ENCODE measurements around the gene CABLES1. TPM values are rescaled to one million over a fixed set of nuclear protein-coding genes. Genes with fewer than 3 reads are reported as not detected.
A peak's percentile ranks its signal among the peaks of the same experiment; 100 is the strongest.
"Not testable (repeated sequence)": the region's sequence is repeated elsewhere in the genome, so short reads cannot be mapped to it uniquely, and the experiment has no call there.

The CABLES1 gene
- polyA plus RNA-seq, 2 of the 4 experiments (the other 2 are of a cell fraction): 4.5 to 8.6 TPM

DNA sequence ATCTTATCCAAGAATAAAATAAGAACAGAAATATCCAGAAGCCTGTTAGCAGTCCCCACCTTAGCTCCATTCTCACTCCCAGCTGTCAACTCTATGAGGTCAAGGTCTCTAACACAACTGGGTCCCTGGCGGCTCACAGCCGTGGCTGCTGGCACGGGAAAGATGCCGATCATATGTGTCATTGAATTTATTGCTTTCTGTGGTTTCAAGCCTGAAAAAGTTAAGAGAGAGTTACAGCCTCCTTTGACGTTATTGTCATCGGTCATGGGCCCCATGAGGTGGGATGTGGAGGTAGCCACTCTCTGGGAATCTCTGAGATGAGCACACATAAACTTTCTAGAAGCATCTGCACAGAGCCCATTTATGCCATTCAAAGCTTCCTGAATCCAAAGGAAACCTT is 28.7 kb upstream of the CABLES1 start (continued):
- TF ChIP-seq, protein P1, sequence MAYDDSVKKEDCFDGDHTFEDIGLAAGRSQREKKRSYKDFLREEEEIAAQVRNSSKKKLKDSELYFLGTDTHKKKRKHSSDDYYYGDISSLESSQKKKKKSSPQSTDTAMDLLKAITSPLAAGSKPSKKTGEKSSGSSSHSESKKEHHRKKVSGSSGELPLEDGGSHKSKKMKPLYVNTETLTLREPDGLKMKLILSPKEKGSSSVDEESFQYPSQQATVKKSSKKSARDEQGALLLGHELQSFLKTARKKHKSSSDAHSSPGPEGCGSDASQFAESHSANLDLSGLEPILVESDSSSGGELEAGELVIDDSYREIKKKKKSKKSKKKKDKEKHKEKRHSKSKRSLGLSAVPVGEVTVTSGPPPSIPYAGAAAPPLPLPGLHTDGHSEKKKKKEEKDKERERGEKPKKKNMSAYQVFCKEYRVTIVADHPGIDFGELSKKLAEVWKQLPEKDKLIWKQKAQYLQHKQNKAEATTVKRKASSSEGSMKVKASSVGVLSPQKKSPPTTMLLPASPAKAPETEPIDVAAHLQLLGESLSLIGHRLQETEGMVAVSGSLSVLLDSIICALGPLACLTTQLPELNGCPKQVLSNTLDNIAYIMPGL (CRISPR knock-in tag; IDR thresholded peaks at IDR 0.05; ENCODE audit: borderline replicate concordance): no peak
- no peak for TF ChIP-seq TP53 (CRISPR knock-in tag; IDR thresholded peaks at IDR 0.05)
- peak; percentile 91 for TF ChIP-seq GATA3 (IDR thresholded peaks at IDR 0.05; ENCODE audit: borderline replicate concordance)
- peak; percentile 45; the same call in 1 of the 2 replicates for TF ChIP-seq FOSL2 (IDR thresholded peaks at IDR 0.05)
- TF ChIP-seq FOSL2 (CRISPR knock-in tag; IDR thresholded peaks at IDR 0.05): peak; percentile 89
- peak in 1 of 2 experiments; percentile 66; a peak in 1 of 4 replicates for TF ChIP-seq CEBPB (IDR thresholded peaks at IDR 0.05)

DNA sequence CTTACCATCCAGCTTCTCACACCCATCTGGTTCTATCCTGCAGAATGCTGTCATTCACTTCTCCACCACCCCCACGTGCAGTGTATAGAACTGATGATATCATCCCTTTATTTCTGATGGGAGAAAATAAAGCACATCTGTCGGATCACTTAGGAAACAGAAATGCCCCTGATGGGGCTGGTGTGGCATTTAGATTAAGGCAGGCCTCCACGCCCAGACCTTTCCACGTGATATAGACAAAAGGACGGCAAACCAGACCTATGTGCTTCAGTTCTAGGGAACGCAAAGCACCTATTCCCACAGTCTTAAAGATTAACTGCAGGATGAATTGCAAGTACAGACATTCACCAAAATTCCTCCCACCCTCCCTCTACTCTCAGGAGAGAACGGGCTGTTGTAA is 27.6 kb upstream of the CABLES1 start:
- H3K4me1 ChIP-seq: peaks cover 53% of the 10 kb centered on the region
- DNase-seq (ENCODE audit: low read depth in 1 of 2, low spot score in 1 of 2) (peak in 1 of 2 experiments; percentile 48), ATAC-seq (peak in 1 of 2 experiments; percentile 38; a peak in 3 of 6 replicates), FAIRE-seq (no peak)
- WGBS (ENCODE audit: missing lambda C conversion rate): 18% methylated on average over 7 of the region's 7 CpGs
- POLR2A ChIA-PET: interaction anchor here (2.0 kb wide), 1 partner anchor 27 kb away, joined by 8 read pairs; the partner anchor contains the start of gene CABLES1
- CTCF ChIA-PET: interaction anchor here (1.0 to 1.7 kb wide), 3 partner anchors 9 to 272 kb away, joined by 4 to 6 read pairs (median 4); no protein-coding TSS in a partner anchor
- peaks cover 5% of the 10 kb centered on the region; the same call in 1 of the 3 replicates for H3K9me3 ChIP-seq
- peak overlapping the region; percentile 62 for H3K4me2 ChIP-seq
- H3K27ac ChIP-seq: peak overlapping the region; percentile 69 to 86
- TF ChIP-seq, protein P2, sequence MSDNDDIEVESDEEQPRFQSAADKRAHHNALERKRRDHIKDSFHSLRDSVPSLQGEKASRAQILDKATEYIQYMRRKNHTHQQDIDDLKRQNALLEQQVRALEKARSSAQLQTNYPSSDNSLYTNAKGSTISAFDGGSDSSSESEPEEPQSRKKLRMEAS (IDR thresholded peaks at IDR 0.05): peak; percentile 26; the same call in 1 of the 2 replicates
- TF ChIP-seq JUN (IDR thresholded peaks at IDR 0.05) (no peak), TFCP2L1 (CRISPR knock-in tag; IDR thresholded peaks at IDR 0.05) (0 out of 2 replicates have a peak, but pooled peaks have one; percentile 1)
- no peak overlapping the region for H3K4me3 ChIP-seq

DNA sequence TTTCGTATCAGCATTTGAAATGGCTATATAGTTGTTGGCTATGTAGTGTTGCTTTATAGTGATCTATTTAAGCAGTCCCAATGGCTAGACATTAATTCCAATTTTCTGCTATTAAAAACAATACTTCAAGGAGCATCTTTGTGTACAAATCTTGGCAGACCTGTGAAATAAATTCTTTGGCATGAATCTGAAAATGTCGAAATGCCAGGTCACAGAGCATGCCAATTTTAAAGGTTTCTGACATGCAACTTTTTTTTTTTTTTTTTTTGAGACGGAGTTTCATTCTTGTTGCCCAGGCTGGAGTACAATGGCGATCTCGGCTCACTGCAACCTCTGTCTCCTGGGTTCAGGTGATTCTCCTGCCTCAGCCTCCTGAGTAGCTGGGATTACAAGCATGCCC is 26.8 kb upstream of the CABLES1 start:
- no peak for ATAC-seq
- CTCF ChIA-PET: interaction anchor here (1.7 to 2.2 kb wide), 2 partner anchors 23 to 271 kb away, joined by 4 to 9 read pairs; no protein-coding TSS in a partner anchor
- 64% methylated on average over 5 of the region's 5 CpGs for WGBS (ENCODE audit: missing lambda C conversion rate)

DNA sequence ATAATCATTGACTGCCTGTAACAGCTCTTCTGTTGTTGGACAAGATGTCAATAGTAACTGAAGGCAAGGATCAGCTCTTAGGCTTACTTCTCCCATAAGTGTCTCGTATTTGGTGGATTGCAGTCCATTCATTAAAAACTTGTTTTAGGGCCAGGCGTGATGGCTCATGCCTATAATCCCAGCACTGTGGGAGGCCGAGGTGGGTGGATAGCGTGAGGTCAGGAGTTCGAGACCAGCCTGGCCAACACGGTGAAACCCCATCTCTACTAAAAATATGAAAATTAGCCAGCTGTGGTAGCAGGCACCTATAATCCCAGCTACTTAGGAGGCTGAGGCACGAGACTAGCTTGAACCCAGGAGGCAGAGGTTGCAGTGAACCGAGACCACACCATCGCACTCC is 26.1 kb upstream of the CABLES1 start:
- Histone ChIP-seq H3K27ac (peak overlapping the region; percentile 69 to 77; a peak in 5 of 6 replicates), H3K4me1 (peaks cover 53% of the 10 kb centered on the region), H3K4me2 (peak overlapping the region; percentile 62; the same call in 2 of the 3 replicates)
- H3K4me3 ChIP-seq; DNase-seq (ENCODE audit: low read depth in 1 of 2, low spot score in 1 of 2); H3K9me3 ChIP-seq; FAIRE-seq; ATAC-seq; POLR2A ChIA-PET: not testable (repeated sequence)
- WGBS (ENCODE audit: missing lambda C conversion rate): 89% methylated on average over 9 of the region's 9 CpGs
- CTCF ChIA-PET: interaction anchor here (1.7 to 2.2 kb wide), 2 partner anchors 23 to 270 kb away, joined by 4 to 9 read pairs; no protein-coding TSS in a partner anchor

More for the DNA sequence above, 26.8 kb upstream of the CABLES1 start:
- Histone ChIP-seq H3K27ac (peak overlapping the region; percentile 69 to 77), H3K4me3 (no peak overlapping the region), H3K4me1 (peaks cover 49% of the 10 kb centered on the region), H3K9me3 (peaks cover 5% of the 10 kb centered on the region; the same call in 1 of the 3 replicates), H3K4me2 (peak overlapping the region; percentile 62)
- no peak for TF ChIP-seq SREBF2 (IDR thresholded peaks at IDR 0.05)
- TF ChIP-seq ZFP36 (IDR thresholded peaks at IDR 0.05; ENCODE audit: borderline replicate concordance, partially characterized antibody): no peak
- 0 out of 4 replicates have a peak, but pooled peaks of 1 of the 2 experiments have one; percentile 25 for TF ChIP-seq CEBPB (IDR thresholded peaks at IDR 0.05)
- FAIRE-seq: no peak
- POLR2A ChIA-PET: no interaction called here
- DNase-seq (ENCODE audit: low read depth in 1 of 2, low spot score in 1 of 2): no peak

DNA sequence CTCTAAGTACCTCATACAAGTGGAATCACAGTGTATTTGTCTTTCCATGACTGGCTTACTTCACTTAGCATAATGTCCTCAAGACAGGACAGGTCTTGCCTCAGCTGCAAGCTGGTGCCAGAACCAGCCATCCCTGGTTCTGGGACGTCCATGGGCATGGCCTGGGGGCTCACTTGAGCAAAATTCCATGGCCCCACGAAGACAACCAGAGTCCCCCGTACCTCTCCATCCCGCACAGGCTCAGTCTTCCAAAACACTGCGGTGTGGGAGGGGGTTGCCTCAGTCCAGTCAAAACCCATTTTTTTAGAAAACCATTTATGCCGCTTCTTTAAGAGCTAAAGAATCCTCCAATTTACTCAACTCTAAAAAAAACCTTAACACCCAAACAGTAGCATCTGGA is 21.7 kb upstream of the CABLES1 start:
- peaks cover 43% of the 10 kb centered on the region for H3K4me1 ChIP-seq
- CTCF ChIA-PET: interaction anchor here (0.6 to 2.1 kb wide), 7 partner anchors 10 to 265 kb away, joined by 3 to 11 read pairs (median 4); no protein-coding TSS in a partner anchor
- peak overlapping the region; percentile 78; the same call in 2 of the 3 replicates for H3K4me2 ChIP-seq
- no peak for ATAC-seq
- no peak overlapping the region for H3K4me3 ChIP-seq
- DNase-seq (ENCODE audit: low read depth in 1 of 2, low spot score in 1 of 2): no peak
- H3K27ac ChIP-seq: peak overlapping the region; percentile 81 to 86; a peak in 5 of 6 replicates
- POLR2A ChIA-PET: no interaction called here
- 86% methylated on average over 6 of the region's 6 CpGs for WGBS (ENCODE audit: missing lambda C conversion rate)
- FAIRE-seq: no peak
- peaks cover 5% of the 10 kb centered on the region; the same call in 1 of the 3 replicates for H3K9me3 ChIP-seq
- TF ChIP-seq CHD2 (IDR thresholded peaks at IDR 0.05; ENCODE audit: low read length, partially characterized antibody) (no peak), ZSCAN20 (CRISPR knock-in tag; IDR thresholded peaks at IDR 0.05) (no peak), CHD4 (IDR thresholded peaks at IDR 0.05; ENCODE audit: borderline replicate concordance) (no peak), RARB (CRISPR knock-in tag; IDR thresholded peaks at IDR 0.05) (no peak), RAD21 (conservative IDR thresholded peaks at IDR 0.05 in 1 of 2, IDR thresholded peaks at IDR 0.05 in 1 of 2) (no peak), GATA3 (IDR thresholded peaks at IDR 0.05; ENCODE audit: borderline replicate concordance) (no peak), NFE2L2 (conservative IDR thresholded peaks at IDR 0.05; ENCODE audit: low read length) (no peak), SREBF2 (IDR thresholded peaks at IDR 0.05) (no peak)
- TF ChIP-seq, protein P3, sequence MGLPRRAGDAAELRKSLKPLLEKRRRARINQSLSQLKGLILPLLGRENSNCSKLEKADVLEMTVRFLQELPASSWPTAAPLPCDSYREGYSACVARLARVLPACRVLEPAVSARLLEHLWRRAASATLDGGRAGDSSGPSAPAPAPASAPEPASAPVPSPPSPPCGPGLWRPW (IDR thresholded peaks at IDR 0.05): no peak
- TF ChIP-seq, protein P4, sequence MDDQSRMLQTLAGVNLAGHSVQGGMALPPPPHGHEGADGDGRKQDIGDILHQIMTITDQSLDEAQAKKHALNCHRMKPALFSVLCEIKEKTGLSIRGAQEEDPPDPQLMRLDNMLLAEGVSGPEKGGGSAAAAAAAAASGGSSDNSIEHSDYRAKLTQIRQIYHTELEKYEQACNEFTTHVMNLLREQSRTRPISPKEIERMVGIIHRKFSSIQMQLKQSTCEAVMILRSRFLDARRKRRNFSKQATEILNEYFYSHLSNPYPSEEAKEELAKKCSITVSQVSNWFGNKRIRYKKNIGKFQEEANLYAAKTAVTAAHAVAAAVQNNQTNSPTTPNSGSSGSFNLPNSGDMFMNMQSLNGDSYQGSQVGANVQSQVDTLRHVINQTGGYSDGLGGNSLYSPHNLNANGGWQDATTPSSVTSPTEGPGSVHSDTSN (IDR thresholded peaks at IDR 0.05): no peak
